Kidney (tissue), 14 donors: Measurements from ENCODE around the gene KIAA1671. TPM values are rescaled to one million over a fixed set of nuclear protein-coding genes. Genes with fewer than 3 reads are reported as not detected.

Experiments
- DNase-seq, 5 donors: peaks; one replicate each; pipeline ENCODE4 v3.0.0-alpha.2; 2013 to 2020
- FAIRE-seq: peaks from 2 replicates; lab custom pipeline; 2012; peaks lifted over from hg19 to GRCh38; lab: Jason Lieb, UNC
- H3K27ac ChIP-seq, 2 donors: one replicate each; pipeline ENCODE4 v1.7.0; 2013; ENCODE audit warnings: low read depth in 2 of 2, low read length in 2 of 2, inconsistent platforms in 1 of 2
- H3K27me3 ChIP-seq: one replicate; pipeline ENCODE4 v1.7.1; 2013; ENCODE audit warnings: low read length, inconsistent platforms; ENCODE audit not compliant: control insufficient read depth, insufficient read depth
- H3K36me3 ChIP-seq, 3 donors: one replicate each; pipeline versions ENCODE4 v1.7.0 to v1.7.1; 2013; ENCODE audit warnings: low read length in 3 of 3, control low read depth in 1 of 3, inconsistent platforms in 1 of 3; ENCODE audit not compliant: insufficient read depth in 3 of 3, control insufficient read depth in 2 of 3
- H3K4me1 ChIP-seq, 3 donors: one replicate each; pipeline versions ENCODE4 v1.7.0 to v1.7.1; 2013; ENCODE audit warnings: low read length in 3 of 3, inconsistent platforms in 1 of 3, low read depth in 1 of 3; ENCODE audit not compliant: control insufficient read depth in 2 of 3, insufficient read depth in 2 of 3
- H3K4me3 ChIP-seq, 3 donors: one replicate each; pipeline versions ENCODE4 v1.7.0 to v1.8.1; 2013; ENCODE audit warnings: low read length in 3 of 3, control low read depth in 1 of 3, inconsistent platforms in 1 of 3
- H3K9ac ChIP-seq, 3 donors: one replicate each; pipeline versions ENCODE4 v1.7.0 to v1.7.1; 2013; ENCODE audit warnings: low read length in 3 of 3, control low read depth in 1 of 3, inconsistent platforms in 1 of 3
- H3K9me3 ChIP-seq, 3 donors: one replicate each; pipeline versions ENCODE4 v1.7.0 to v1.7.1; 2013; ENCODE audit warnings: low read length in 3 of 3, control low read depth in 1 of 3, inconsistent platforms in 1 of 3; ENCODE audit not compliant: control insufficient read depth in 2 of 3, insufficient read depth in 1 of 3
- intact Hi-C: fragments of 100-400 bp; cut with DNase I; formaldehyde crosslinking; loops from one replicate; pipeline ENCODE4 v1.11.1; 2022
- polyA plus RNA-seq: library from polyadenylated mRNA; stranded (reverse); fragments of 350-450 nt; fragmentation: Illumina TruSeq; extraction: RNeasy Lipid Tissue Mini Kit (QIAGEN cat#74804); gene quantifications from one replicate; pipeline ENCODE4 v1.2.3, GENCODE V29; 2014; ENCODE audit warnings: low read depth, low replicate concordance; ENCODE audit not compliant: insufficient read depth
- total RNA-seq: library from RNA; stranded (reverse); fragmentation: NEBNext Ultra II Directional; extraction: Animal tissue kit (Norgen Biotek cat#: 25700); gene quantifications from one replicate; pipeline ENCODE4 v1.2.1, GENCODE V29; 2021
- TF ChIP-seq, protein P1 (sequence below): IDR thresholded peaks from 3 replicates; pipeline ENCODE4 v1.5.1; 2012; ENCODE audit warnings: mild to moderate bottlenecking, moderate library complexity, borderline replicate concordance; ENCODE audit not compliant: insufficient read depth; ENCODE audit errors: extremely low read depth
- donor health status: control.
- donor health status: control.
- donor health status: control.
- donor health status: control.
- donor health status: control.
- donor health status: DM: yes; HTN: yes; CAD: no.
- donor health status: Normal renal cell carcinoma (clear cell type).

KIAA1671 gene
- total and polyA plus RNA-seq, 2 donors from 2014 or later = 7.3 to 65.2 TPM

DNA sequence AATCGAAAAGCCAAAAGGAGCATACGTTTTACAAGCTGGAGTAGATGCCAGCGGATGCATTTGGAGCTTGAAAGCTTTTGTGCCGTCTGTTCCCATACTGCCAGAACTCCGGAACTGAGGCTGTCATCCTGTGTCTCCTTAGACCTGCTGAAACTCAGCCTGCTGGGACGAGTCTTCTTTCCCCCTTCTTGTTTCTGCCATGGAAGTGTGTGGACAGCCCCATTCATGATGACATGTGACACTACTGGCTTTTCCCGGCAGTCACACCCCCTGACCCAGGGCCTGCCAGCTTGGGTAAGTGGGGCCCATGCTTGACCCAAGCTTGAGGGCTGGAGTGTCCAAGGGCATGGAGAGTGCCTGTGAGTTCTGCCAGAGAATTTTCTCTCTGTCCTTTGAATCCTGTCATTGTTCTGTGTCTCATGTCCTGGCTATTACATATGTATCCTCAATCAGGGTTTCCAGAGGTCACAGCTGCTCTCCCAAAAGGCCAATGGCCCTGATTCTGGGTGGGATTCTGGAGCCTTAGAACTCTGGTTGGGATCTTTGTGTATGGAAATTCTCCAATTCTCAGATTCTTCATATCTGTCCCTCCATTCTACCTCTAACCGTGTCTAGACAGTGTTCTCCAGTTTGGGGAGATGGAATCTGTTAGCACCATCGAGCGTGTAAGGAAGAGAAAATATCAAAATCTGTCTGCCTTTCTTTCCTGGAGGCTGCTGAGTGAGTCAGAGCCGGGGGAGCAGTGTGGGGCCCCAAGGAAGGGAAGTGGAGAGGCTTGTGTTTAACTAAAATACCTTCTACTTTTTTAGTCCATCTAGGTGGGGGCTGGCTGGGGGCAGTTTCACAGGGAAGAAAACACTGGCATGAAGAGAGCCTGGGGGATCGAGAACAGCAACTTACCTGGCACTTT lies 73.2 kb downstream of the KIAA1671 start:
- H3K36me3 ChIP-seq = peaks cover 0 to 2% (median 0%) of the 10 kb centered on the region in 3 donors
- no peaks in the 10 kb centered on the region for H3K9me3 ChIP-seq
- H3K4me3 ChIP-seq = no peak overlapping the region
- FAIRE-seq (no peak), DNase-seq (no peak)
- intact Hi-C loops = no loop called here
- peaks cover 0 to 4% (median 0%) of the 10 kb centered on the region in 3 donors for H3K4me1 ChIP-seq
- no peaks in the 10 kb centered on the region for H3K27me3 ChIP-seq
- H3K27ac ChIP-seq = peak overlapping the region; percentile 10 to 40
- no peak overlapping the region for H3K9ac ChIP-seq
- TF ChIP-seq, protein P1, sequence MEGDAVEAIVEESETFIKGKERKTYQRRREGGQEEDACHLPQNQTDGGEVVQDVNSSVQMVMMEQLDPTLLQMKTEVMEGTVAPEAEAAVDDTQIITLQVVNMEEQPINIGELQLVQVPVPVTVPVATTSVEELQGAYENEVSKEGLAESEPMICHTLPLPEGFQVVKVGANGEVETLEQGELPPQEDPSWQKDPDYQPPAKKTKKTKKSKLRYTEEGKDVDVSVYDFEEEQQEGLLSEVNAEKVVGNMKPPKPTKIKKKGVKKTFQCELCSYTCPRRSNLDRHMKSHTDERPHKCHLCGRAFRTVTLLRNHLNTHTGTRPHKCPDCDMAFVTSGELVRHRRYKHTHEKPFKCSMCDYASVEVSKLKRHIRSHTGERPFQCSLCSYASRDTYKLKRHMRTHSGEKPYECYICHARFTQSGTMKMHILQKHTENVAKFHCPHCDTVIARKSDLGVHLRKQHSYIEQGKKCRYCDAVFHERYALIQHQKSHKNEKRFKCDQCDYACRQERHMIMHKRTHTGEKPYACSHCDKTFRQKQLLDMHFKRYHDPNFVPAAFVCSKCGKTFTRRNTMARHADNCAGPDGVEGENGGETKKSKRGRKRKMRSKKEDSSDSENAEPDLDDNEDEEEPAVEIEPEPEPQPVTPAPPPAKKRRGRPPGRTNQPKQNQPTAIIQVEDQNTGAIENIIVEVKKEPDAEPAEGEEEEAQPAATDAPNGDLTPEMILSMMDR = no peak

DNA sequence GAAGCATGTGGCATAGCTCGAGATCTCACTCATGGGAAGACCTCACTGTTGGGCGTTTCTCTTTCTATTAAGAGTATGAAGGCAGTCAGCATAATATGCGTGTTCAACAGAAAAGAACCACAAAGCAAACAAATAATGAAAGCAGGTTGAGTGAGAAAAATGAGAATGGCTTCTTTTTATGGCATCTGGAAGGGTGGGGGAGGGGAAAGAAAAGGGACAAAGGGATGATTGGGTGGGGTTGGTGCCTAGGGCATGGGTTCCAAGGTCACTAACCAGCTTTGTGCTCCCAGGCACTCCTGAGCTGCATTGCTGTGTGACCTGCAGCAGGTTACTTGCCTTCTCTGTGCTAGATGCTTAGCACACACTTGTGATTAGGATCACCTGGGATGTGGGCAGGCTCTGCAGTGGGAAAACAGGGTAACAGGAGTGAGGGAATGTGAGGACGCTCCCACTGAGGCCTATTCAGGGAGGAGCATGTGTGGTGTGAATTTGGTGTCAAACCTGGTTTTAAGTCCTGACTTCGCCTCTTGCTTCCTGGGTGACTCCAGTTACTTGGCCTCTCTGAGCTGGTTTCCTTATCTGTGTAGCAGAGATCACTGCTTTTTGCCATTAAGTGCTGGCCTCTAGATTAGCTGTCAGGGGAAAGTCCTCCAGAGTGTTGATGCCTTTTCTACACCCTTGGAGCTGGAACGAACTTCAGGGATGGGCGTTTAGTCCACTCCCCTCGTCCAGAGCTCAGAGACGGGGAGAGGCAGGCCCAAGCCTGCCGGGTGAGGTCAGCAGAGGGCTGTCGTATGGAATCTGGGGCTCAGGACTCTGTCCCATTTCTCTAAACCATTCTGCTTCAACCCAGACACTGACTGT lies 74.8 kb downstream of the KIAA1671 start:
- DNase-seq (no peak), FAIRE-seq (no peak)
- intact Hi-C loops = no loop called here
- H3K9ac ChIP-seq = no peak overlapping the region
- H3K27me3 ChIP-seq = no peaks in the 10 kb centered on the region
- no peak overlapping the region for H3K4me3 ChIP-seq
- peaks cover 0 to 4% (median 0%) of the 10 kb centered on the region in 3 donors for H3K4me1 ChIP-seq
- H3K9me3 ChIP-seq = no peaks in the 10 kb centered on the region
- peaks cover 0 to 2% (median 0%) of the 10 kb centered on the region in 3 donors for H3K36me3 ChIP-seq
- no peak overlapping the region for H3K27ac ChIP-seq
- TF ChIP-seq, protein P1 = no peak

DNA sequence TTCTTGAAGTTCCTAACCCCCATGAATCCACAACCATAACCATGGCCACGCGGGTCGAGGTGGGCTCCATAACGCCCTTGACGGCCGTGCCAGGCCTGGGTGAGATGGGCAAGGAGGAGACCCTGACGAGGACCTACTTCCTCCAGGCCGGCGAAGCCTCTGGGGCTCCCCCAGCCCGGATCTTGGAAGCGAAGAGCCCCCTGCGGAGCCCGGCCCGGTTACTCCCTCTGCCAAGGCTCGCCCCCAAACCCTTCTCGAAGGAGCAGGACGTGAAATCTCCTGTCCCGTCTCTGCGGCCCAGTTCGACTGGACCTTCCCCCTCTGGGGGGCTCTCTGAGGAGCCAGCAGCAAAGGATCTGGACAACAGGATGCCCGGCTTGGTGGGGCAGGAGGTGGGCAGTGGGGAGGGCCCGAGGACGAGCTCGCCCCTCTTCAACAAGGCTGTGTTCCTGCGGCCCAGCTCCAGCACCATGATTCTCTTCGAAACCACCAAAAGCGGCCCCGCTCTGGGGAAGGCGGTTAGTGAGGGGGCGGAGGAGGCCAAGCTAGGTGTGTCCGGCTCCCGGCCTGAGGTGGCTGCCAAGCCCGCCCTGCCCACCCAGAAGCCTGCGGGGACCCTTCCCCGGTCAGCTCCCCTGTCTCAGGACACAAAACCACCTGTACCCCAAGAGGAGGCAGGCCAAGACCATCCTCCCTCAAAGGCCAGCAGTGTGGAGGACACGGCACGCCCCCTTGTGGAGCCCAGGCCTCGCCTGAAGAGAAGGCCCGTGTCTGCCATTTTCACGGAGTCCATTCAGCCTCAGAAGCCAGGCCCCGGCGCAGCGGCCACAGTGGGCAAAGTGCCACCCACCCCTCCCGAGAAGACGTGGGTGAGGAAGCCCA lies 75.7 kb downstream of the KIAA1671 start:
- H3K27ac ChIP-seq = no peak overlapping the region
- H3K36me3 ChIP-seq = peaks cover 0 to 3% (median 0%) of the 10 kb centered on the region in 3 donors
- intact Hi-C loops = no loop called here
- H3K9me3 ChIP-seq = no peaks in the 10 kb centered on the region
- no peak for FAIRE-seq
- peaks cover 0 to 4% (median 0%) of the 10 kb centered on the region in 3 donors for H3K4me1 ChIP-seq
- TF ChIP-seq, protein P1 = no peak
- H3K27me3 ChIP-seq = no peaks in the 10 kb centered on the region
- no peak overlapping the region for H3K4me3 ChIP-seq
- H3K9ac ChIP-seq = no peak overlapping the region
- no peak for DNase-seq
